HG03159 (cell line): ENCODE measurements around the gene CD207.
"Not testable (repeated sequence)": the region's sequence is repeated elsewhere in the genome, so short reads cannot be mapped to it uniquely, and the experiment has no call there.

ENCODE experiments used
- ATAC-seq: cut with Tn5 transposase; IDR thresholded peaks from one replicate; pipeline ENCODE4 v1.9.1; 2021; ENCODE audit warnings: mild to moderate bottlenecking, moderate library complexity; ENCODE audit not compliant: unreplicated experiment

CD207 gene

GRCh38 chr2:70829916-70830315 is 5.7 kb downstream of the CD207 start:
- ATAC-seq, result no peak

GRCh38 chr2:70828914-70829824 is 6.4 kb downstream of the CD207 start:
- no peak for ATAC-seq

- no peak for ATAC-seq
Observed at GRCh38 chr2:70828115-70828514, 7.5 kb downstream of the CD207 start.

- ATAC-seq, result no peak
Observed at GRCh38 chr2:70827388-70827787, 8.2 kb downstream of the CD207 start.

- ATAC-seq, result no peak
Observed at GRCh38 chr2:70826696-70827350, 8.8 kb downstream of the CD207 start.

GRCh38 chr2:70823249-70823648 is 12.4 kb downstream of the CD207 start:
- no peak for ATAC-seq

GRCh38 chr2:70822843-70823242 is 12.8 kb downstream of the CD207 start:
- no peak for ATAC-seq

GRCh38 chr2:70820499-70820898 is 15.1 kb downstream of the CD207 start, which contains the start of gene CLEC4F:
Gene CLEC4F, minus strand, starts transcription at chr2:70820599. Its CDS starts 76 bp downstream, at chr2:70820523.
- no peak for ATAC-seq

GRCh38 chr2:70817284-70817954 is 18.2 kb downstream of the CD207 start:
- no peak for ATAC-seq

- ATAC-seq, result no peak
Observed at GRCh38 chr2:70816726-70817125, 18.9 kb downstream of the CD207 start.

- ATAC-seq, result no peak
Observed at GRCh38 chr2:70808983-70809958, 26.3 kb downstream of the CD207 start.

GRCh38 chr2:70807828-70808118 is 27.8 kb downstream of the CD207 start:
- no peak for ATAC-seq

- no peak for ATAC-seq
Observed at GRCh38 chr2:70807102-70807827, 28.4 kb downstream of the CD207 start.

- ATAC-seq, result no peak
Observed at GRCh38 chr2:70806620-70807019, 29.0 kb downstream of the CD207 start.

GRCh38 chr2:70806013-70806412 is 29.6 kb downstream of the CD207 start:
- no peak for ATAC-seq

- ATAC-seq, result no peak
Observed at GRCh38 chr2:70801607-70802263, 33.9 kb downstream of the CD207 start.

GRCh38 chr2:70799706-70800105 is 35.9 kb downstream of the CD207 start:
- ATAC-seq, result no peak

GRCh38 chr2:70797996-70798395 is 37.6 kb downstream of the CD207 start:
- ATAC-seq, result not testable (repeated sequence)

GRCh38 chr2:70797506-70797905 is 38.1 kb downstream of the CD207 start:
- no peak for ATAC-seq
